SK-N-MC (cell line): Measurements from ENCODE around the gene PTGDR2.

ENCODE experiments used
- DNase-seq: peaks from one replicate; pipeline ENCODE4 v3.0.0-alpha.2; 2011; ENCODE audit warnings: low read depth, low spot score
- H3K27ac ChIP-seq: fragments of 200-600 bp; sonication (generic); 2 replicates; pipeline ENCODE4 v1.5.1; 2016; ENCODE audit warnings: mixed run types
- H3K36me3 ChIP-seq: fragments of 200-600 bp; sonication (generic); 2 replicates; pipeline ENCODE4 v1.6.1; 2017; ENCODE audit warnings: antibody characterized with exemption, low read length, mixed read lengths; ENCODE audit not compliant: insufficient read depth
- H3K4me3 ChIP-seq: fragments of 200-600 bp; sonication (generic); 2 replicates; pipeline ENCODE4 v1.5.1; 2016
- H3K9ac ChIP-seq: fragments of 200-600 bp; sonication (generic); 2 replicates; pipeline ENCODE4 v1.8.0; 2017; ENCODE audit warnings: mixed run types, mixed read lengths; ENCODE audit not compliant: insufficient read length
- H3K9me3 ChIP-seq: fragments of 200-600 bp; sonication (generic); 2 replicates; pipeline ENCODE4 v1.6.1; 2017; ENCODE audit warnings: low read depth, mild to moderate bottlenecking, antibody characterized with exemption, low read length, moderate library complexity, mixed read lengths
- EZH2 ChIP-seq: fragments of 200-600 bp; sonication (generic); IDR thresholded peaks from one replicate; pipeline ENCODE4 v1.6.1; 2017; ENCODE audit warnings: antibody characterized with exemption
- FOXP2 ChIP-seq: optimal IDR thresholded peaks from 2 replicates; pipeline ENCODE3; 2011; ENCODE audit warnings: mild to moderate bottlenecking, moderate library complexity; ENCODE audit not compliant: insufficient read depth; ENCODE audit errors: extremely low read length, control extremely low read depth
- POLR2AphosphoS5 ChIP-seq: IDR thresholded peaks from 2 replicates; pipeline ENCODE4 v1.6.1; 2012; ENCODE audit warnings: mild to moderate bottlenecking, low read depth, low read length, borderline replicate concordance

Gene PTGDR2

DNA sequence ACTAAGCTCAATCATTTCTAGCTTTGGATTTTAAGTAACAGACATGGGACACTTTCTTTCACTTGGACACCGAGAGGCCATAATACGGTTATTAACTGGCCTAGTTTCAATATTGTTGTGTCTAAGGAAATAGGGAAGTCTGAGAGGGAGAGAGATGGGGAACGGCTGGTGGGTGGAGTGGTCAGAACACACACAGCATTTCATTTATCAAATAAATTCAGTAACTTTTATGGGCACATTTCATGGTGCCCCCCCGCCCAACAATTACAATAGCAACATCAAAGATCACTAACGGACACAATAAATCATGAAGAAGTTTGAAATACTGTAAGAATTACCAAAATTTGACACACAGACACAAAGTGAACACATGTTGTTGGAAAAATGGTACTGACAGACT is 39.9 kb upstream of the PTGDR2 start:
- Histone ChIP-seq H3K36me3 (peaks cover 89% of the 10 kb centered on the region), H3K9ac (no peak overlapping the region), H3K9me3 (no peaks in the 10 kb centered on the region), H3K27ac (no peak overlapping the region), H3K4me3 (no peak overlapping the region)
- TF ChIP-seq FOXP2 (no peak), POLR2AphosphoS5 (no peak), EZH2 (no peak)
- DNase-seq: no peak

DNA sequence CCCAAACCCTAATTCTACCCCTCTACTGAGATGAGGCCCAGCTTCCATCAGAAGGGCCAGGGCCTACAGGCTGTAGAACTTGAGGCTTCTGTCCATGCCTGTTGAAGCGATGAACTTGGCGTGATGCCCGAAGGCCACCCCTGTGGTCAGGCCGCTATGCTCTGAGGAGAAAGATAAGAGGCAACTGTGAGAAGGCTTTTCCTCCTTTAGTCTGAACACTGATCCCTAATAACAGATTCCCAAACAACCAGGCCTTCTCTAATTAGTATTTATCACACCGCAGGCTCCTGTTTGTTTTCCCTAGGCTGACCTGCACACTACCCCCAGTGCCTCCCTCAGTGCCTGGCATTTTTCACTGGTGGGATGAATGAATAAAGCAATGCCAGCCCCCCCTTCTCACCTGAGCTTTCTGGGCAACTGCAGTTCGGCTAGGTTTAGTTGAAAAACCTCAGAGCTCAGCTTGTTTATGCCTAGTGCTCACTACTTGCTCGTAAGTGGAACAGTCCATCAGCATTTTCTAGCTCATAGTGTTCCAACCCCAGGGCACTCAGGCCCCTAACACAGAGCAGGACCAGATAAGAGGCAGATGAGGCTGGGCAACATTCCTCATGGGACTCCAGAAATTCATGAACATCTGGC is 35.5 kb upstream of the PTGDR2 start:
- Histone ChIP-seq H3K36me3 (peaks cover 58% of the 10 kb centered on the region), H3K4me3 (no peak overlapping the region), H3K27ac (no peak overlapping the region), H3K9me3 (no peaks in the 10 kb centered on the region), H3K9ac (no peak overlapping the region)
- DNase-seq: no peak
- TF ChIP-seq FOXP2 (no peak), EZH2 (no peak), POLR2AphosphoS5 (no peak)

DNA sequence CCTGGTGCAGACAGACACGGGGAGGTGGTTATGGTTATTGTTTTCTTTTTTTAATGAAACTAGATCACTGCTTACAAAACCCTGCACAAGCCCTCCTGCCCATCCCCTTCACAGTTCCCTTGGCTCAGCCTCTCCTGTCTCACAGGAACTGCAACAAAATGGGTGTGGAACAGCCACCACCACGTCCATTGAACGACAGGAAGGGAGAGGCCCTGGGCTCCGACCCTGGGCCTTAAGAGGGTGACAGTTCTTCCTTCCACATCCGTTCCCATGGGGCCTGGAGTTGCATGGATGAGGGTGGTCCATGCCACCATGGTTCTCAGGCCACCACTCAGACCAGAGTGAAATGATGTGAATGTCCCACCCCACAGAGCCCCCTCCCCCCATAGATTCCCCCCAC is 34.9 kb upstream of the PTGDR2 start:
- TF ChIP-seq POLR2AphosphoS5 (no peak), EZH2 (no peak), FOXP2 (no peak)
- H3K9me3 ChIP-seq: no peaks in the 10 kb centered on the region

DNA sequence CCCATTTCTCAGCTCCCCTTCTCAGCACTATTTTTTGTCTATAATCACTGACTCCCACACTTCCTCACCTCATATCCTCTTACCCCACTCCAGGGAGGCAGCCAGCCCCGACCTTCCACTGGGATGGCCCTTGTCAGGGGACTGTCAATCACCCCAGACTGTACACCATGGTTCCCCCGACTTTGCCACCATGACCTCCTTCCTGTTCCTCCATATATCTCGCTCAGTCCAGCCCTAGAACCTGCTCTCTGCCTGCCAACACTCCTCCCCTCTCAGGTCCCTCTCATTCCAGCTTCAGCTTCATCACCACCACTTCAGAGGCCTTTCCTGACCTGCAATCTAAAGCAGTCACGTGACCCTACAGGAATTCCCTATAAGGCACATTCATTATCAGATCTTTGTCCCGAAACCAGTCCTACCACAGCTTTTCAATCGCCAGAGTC is 34.1 kb upstream of the PTGDR2 start:
- Histone ChIP-seq H3K4me3 (no peak overlapping the region), H3K9me3 (no peaks in the 10 kb centered on the region), H3K36me3 (peaks cover 45% of the 10 kb centered on the region), H3K27ac (no peak overlapping the region), H3K9ac (no peak overlapping the region)
- TF ChIP-seq EZH2 (no peak), POLR2AphosphoS5 (no peak), FOXP2 (no peak)
- no peak for DNase-seq

More for the DNA sequence above, 34.9 kb upstream of the PTGDR2 start:
- Histone ChIP-seq H3K4me3 (no peak overlapping the region), H3K36me3 (peaks cover 53% of the 10 kb centered on the region), H3K9ac (no peak overlapping the region), H3K27ac (no peak overlapping the region)
- no peak for DNase-seq

DNA sequence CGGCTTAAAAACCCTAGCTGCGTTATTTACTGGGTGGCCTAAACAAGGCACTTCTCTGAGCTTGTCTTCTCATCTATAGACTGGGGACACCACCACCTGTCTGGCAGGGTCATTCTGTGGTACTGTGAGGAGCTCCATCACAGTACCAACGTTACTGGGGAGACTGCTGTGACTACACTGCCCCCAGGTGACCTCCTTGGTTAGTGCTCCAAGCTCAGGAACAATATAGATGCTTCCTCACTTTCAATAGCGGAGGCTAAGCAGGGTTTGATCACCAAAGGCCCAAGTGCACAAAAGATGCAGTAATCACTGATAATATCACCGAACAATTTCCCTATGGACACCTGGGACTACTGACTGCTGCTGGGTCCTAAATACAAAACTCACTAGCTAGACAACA is 31.8 kb upstream of the PTGDR2 start:
- Histone ChIP-seq H3K36me3 (peaks cover 29% of the 10 kb centered on the region), H3K27ac (no peak overlapping the region), H3K4me3 (no peak overlapping the region), H3K9ac (no peak overlapping the region), H3K9me3 (no peaks in the 10 kb centered on the region)
- no peak for TF ChIP-seq FOXP2
- TF ChIP-seq POLR2AphosphoS5: no peak
- TF ChIP-seq EZH2: no peak
- DNase-seq: no peak

DNA sequence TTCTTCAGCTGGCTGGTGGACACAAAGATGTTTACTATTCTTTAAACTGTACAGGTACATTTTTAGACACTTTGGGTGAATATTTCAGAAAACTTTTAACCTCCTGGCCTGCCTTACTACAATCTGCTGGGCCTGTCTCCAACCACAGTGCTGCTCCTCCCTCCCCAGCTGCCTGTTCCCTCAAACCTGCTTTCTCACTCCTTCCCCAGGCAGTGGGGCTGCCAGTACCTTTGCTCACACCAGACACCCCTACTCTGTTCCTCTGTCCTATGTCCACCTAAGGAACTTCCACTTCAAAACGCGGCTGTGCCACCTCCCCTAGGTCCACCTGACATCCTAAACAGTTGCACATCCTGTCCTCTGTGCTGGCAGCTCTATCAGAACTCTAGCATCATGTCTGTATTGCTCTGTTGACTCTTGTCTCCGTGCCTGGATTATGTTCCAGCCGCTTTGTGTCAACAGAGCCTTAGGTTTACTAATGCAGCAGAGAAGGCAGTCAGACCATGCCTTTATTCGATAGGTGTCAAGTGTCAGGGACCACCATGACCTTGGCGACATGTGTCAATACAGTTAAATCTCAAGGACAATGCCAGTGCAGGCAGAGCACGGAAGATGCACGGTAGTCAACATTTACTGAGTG is 25.0 kb upstream of the PTGDR2 start:
- H3K27ac ChIP-seq: no peak overlapping the region
- H3K4me3 ChIP-seq: no peak overlapping the region
- H3K9ac ChIP-seq: no peak overlapping the region
- H3K9me3 ChIP-seq: no peaks in the 10 kb centered on the region
- TF ChIP-seq FOXP2 (no peak), POLR2AphosphoS5 (no peak), EZH2 (no peak)
- DNase-seq: no peak
- 0 out of 2 replicates have a peak, but pooled peaks cover 13% of the 10 kb centered on the region for H3K36me3 ChIP-seq

DNA sequence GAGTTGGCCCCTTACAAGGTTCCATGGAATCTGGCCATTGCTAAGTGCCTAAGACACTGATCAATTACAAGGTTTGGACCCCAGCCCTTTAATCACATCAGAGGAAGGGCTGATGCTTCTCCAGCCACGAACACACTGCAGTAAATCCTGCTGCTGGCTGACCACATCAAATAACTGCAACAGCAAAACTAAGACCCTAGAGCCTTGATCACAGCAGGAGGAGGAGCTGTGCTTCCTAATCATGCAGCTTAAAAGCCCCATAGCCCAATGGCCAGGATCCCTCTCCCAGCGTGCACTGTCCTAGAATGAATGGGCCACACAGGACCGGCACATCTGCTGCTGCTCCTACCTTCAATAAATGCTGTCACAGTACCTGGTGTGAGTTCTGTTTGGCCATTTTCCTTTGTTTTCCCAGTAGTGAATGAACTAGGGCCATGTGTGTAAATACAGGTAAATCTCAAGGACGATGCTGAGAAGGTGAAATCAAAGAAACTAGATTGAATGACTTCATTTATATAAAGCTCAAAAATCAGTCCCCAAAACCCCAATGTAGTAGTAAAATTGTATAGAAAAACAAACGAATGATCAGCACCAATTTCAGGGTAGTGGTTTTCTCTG is 24.3 kb upstream of the PTGDR2 start:
- no peak overlapping the region for H3K4me3 ChIP-seq
- no peak overlapping the region for H3K27ac ChIP-seq
- no peaks in the 10 kb centered on the region for H3K9me3 ChIP-seq
- H3K9ac ChIP-seq: no peak overlapping the region
- H3K36me3 ChIP-seq: 0 out of 2 replicates have a peak, but pooled peaks cover 13% of the 10 kb centered on the region
- TF ChIP-seq EZH2 (no peak), FOXP2 (no peak), POLR2AphosphoS5 (no peak)
- DNase-seq: no peak

DNA sequence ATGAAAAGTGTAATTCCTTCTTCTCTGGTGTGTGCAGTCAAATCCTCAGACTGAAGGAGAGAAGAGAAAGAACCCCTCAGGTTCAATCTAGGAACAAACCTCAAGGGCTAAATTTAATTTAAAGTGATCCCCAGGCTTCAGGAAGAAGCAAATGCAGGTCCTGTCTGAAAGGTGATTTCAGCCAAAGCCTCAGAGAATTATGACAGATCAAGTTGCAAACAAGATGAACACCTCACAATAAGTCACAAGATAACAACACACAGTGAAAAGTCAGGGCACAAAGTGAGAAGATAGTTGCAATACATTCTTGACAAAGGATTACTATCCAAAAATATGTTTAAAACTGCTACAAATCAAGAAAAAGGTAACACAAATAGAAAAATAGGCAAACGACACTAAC is 23.4 kb upstream of the PTGDR2 start:
- H3K9ac ChIP-seq: no peak overlapping the region
- H3K27ac ChIP-seq: no peak overlapping the region
- no peak overlapping the region for H3K4me3 ChIP-seq
- H3K9me3 ChIP-seq: no peaks in the 10 kb centered on the region
- H3K36me3 ChIP-seq: 0 out of 2 replicates have a peak, but pooled peaks cover 13% of the 10 kb centered on the region
- TF ChIP-seq POLR2AphosphoS5 (no peak), FOXP2 (no peak), EZH2 (no peak)
- no peak for DNase-seq
